SU-DHL-6 (cell line): ENCODE results near the gene ZNF33B.

Experiments used
- CTCF ChIP-seq: fragments of 200-600 bp; sonication (generic); IDR thresholded peaks from one replicate; pipeline ENCODE4 v1.5.1; 2017; ENCODE audit warnings: antibody characterized with exemption, mild to moderate bottlenecking, low read length, moderate library complexity; ENCODE audit not compliant: insufficient read depth, poor library complexity, severe bottlenecking
- EZH2phosphoT487 ChIP-seq: fragments of 200-600 bp; sonication (generic), shearing (Covaris generic); conservative IDR thresholded peaks from 2 replicates; pipeline ENCODE4 v1.6.1; 2018; ENCODE audit warnings: mild to moderate bottlenecking, antibody characterized with exemption, low read length, moderate library complexity, mixed read lengths

- TF ChIP-seq CTCF (no peak), EZH2phosphoT487 (no peak)
These were observed 7.7 kb downstream of the ZNF33B start for GRCh38 chr10:42630537-42631134.
